HEK293T (cell line): ENCODE results near the gene CCDC87.

ENCODE experiments used
- ARNT ChIP-seq: fragments of 450-650 bp; IDR thresholded peaks from 2 replicates; pipeline ENCODE4 v1.6.1; 2017; ENCODE audit warnings: mild to moderate bottlenecking
- BHLHE40 ChIP-seq: fragments of 450-650 bp; IDR thresholded peaks from 2 replicates; pipeline ENCODE4 v1.6.1; 2016; ENCODE audit warnings: mild to moderate bottlenecking, moderate library complexity, borderline replicate concordance
- ELF4 ChIP-seq: fragments of 450-650 bp; IDR thresholded peaks from 2 replicates; pipeline ENCODE4 v1.6.1; 2017; ENCODE audit warnings: antibody characterized with exemption
- FOXA1 ChIP-seq: fragments of 450-650 bp; IDR thresholded peaks from 2 replicates; pipeline ENCODE4 v1.6.1; 2016; ENCODE audit warnings: mild to moderate bottlenecking
- FOXK2 ChIP-seq: fragments of 450-650 bp; IDR thresholded peaks from 2 replicates; pipeline ENCODE4 v1.6.1; 2016; ENCODE audit warnings: mild to moderate bottlenecking
- FOXM1 ChIP-seq: fragments of 450-650 bp; IDR thresholded peaks from 2 replicates; pipeline ENCODE4 v1.6.1; 2017; ENCODE audit warnings: mild to moderate bottlenecking, borderline replicate concordance
- LEF1 ChIP-seq: fragments of 450-650 bp; IDR thresholded peaks from 2 replicates; pipeline ENCODE4 v1.6.1; 2017; ENCODE audit warnings: mild to moderate bottlenecking, borderline replicate concordance
- SP1 ChIP-seq: fragments of 450-650 bp; IDR thresholded peaks from 2 replicates; pipeline ENCODE4 v1.6.1; 2017
- SUZ12 ChIP-seq: fragments of 450-650 bp; IDR thresholded peaks from 2 replicates; pipeline ENCODE4 v1.6.1; 2016; ENCODE audit warnings: mild to moderate bottlenecking
- TARDBP ChIP-seq: fragments of 450-650 bp; IDR thresholded peaks from 2 replicates; pipeline ENCODE4 v1.6.1; 2016
- TF ChIP-seq, protein P1 (sequence below): fragments of 450-650 bp; IDR thresholded peaks from 2 replicates; pipeline ENCODE4 v1.6.1; 2016

DNA sequence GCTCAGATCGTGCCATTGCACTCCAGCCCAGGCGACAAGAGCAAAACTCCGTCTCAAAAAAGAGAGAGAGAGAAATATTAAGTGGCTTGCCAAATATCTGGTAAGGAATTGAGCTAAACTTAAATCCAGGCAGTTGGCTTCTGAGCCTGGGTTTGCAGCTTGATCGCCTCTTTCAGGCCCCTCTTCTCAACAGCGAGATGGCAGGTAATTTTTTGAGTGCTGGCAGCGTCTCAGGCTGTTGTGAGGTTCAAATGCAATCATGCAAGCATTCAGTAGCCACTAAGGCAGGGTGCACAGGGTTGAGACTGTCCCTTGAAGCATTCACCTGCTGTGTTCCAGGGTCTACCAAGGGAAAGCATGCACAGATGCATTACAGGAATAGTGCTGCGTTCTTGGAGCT is 23.8 kb downstream of the CCDC87 start:
- TF ChIP-seq ELF4 (no peak), FOXM1 (no peak), LEF1 (no peak), FOXK2 (no peak), BHLHE40 (no peak), TARDBP (no peak), FOXA1 (no peak), SUZ12 (no peak), ARNT (no peak), SP1 (no peak)
- TF ChIP-seq, protein P1, sequence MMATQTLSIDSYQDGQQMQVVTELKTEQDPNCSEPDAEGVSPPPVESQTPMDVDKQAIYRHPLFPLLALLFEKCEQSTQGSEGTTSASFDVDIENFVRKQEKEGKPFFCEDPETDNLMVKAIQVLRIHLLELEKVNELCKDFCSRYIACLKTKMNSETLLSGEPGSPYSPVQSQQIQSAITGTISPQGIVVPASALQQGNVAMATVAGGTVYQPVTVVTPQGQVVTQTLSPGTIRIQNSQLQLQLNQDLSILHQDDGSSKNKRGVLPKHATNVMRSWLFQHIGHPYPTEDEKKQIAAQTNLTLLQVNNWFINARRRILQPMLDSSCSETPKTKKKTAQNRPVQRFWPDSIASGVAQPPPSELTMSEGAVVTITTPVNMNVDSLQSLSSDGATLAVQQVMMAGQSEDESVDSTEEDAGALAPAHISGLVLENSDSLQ, result no peak
